ENCODE measurements around the gene NPL.

The NPL gene

DNA sequence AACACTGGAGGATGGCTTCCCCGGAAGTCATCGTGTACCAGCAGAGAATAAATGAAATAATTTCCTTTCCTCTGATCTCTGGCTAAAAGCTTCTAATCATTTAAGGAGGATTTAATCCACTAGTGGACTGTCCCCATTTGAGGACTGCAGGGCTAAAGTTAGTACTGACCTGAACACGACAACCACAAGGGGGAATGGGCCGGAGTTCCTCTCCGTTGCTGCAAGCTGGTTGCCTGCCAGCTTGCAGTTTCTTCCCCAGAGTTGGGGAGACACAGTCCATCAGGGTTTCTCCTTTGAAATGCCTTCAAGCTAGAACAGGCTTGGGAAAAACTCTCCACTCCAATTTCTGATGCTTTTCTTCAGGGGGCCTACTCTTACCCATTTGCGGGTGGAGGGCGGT, 35.5 kb upstream of the NPL start:
- H3K36me3 ChIP-seq (ENCODE audit: low read depth) = no peaks in the 10 kb centered on the region
- H3K9me3 ChIP-seq (ENCODE audit: severe bottlenecking) = no peaks in the 10 kb centered on the region
- TF ChIP-seq CTCF (IDR thresholded peaks at IDR 0.05; ENCODE audit: poor library complexity, severe bottlenecking) = no peak
- H3K4me1 ChIP-seq (ENCODE audit: insufficient read depth, poor library complexity, severe bottlenecking) = no peaks in the 10 kb centered on the region
- no peak overlapping the region for H3K4me3 ChIP-seq (ENCODE audit: severe bottlenecking)
- no peak overlapping the region for H3K27ac ChIP-seq (ENCODE audit: poor library complexity, severe bottlenecking)
- ATAC-seq (ENCODE audit: low read depth) = no peak
- no peak for DNase-seq (ENCODE audit: low spot score)
- no peaks in the 10 kb centered on the region for H3K27me3 ChIP-seq (ENCODE audit: insufficient read depth, poor library complexity, severe bottlenecking)

GRCh38 chr1:182754543-182755314, 34.8 kb upstream of the NPL start:
- no peak for TF ChIP-seq CTCF (IDR thresholded peaks at IDR 0.05; ENCODE audit: poor library complexity, severe bottlenecking)
- no peak for ATAC-seq (ENCODE audit: low read depth)
- Histone ChIP-seq H3K4me3 (ENCODE audit: severe bottlenecking) (no peak overlapping the region), H3K27ac (ENCODE audit: poor library complexity, severe bottlenecking) (no peak overlapping the region), H3K36me3 (ENCODE audit: low read depth) (no peaks in the 10 kb centered on the region), H3K27me3 (ENCODE audit: insufficient read depth, poor library complexity, severe bottlenecking) (no peaks in the 10 kb centered on the region), H3K9me3 (ENCODE audit: severe bottlenecking) (no peaks in the 10 kb centered on the region), H3K4me1 (ENCODE audit: insufficient read depth, poor library complexity, severe bottlenecking) (no peaks in the 10 kb centered on the region)
- DNase-seq (ENCODE audit: low spot score) = no peak

- H3K27me3 ChIP-seq (ENCODE audit: insufficient read depth, poor library complexity, severe bottlenecking) = no peaks in the 10 kb centered on the region
- ATAC-seq (ENCODE audit: low read depth) = no peak
- no peak for TF ChIP-seq CTCF (IDR thresholded peaks at IDR 0.05; ENCODE audit: poor library complexity, severe bottlenecking)
- H3K4me1 ChIP-seq (ENCODE audit: insufficient read depth, poor library complexity, severe bottlenecking) = no peaks in the 10 kb centered on the region
- DNase-seq (ENCODE audit: low spot score) = no peak
- H3K36me3 ChIP-seq (ENCODE audit: low read depth) = no peaks in the 10 kb centered on the region
- no peak overlapping the region for H3K27ac ChIP-seq (ENCODE audit: poor library complexity, severe bottlenecking)
- no peak overlapping the region for H3K4me3 ChIP-seq (ENCODE audit: severe bottlenecking)
- no peaks in the 10 kb centered on the region for H3K9me3 ChIP-seq (ENCODE audit: severe bottlenecking)
Measured at GRCh38 chr1:182755632-182756031, 33.9 kb upstream of the NPL start.

DNA sequence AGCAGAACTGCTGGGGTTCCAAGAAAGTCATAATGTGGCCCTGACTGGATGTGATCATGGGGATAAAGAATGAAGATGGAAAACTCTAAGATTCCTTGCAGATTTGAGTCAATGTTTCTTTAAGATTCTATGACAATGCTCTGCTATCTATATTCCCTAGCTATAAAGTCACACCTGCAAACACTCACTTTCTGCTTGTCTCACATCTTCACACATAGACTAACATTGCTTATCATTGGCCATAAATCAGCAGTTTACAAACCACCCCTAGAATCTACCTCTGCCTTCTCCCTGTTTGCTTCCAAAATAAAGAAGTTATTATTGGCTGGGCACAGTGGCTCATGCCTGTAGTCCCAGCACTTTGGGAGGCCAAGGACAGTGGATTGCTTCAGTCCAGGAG, 33.1 kb upstream of the NPL start:
- Histone ChIP-seq H3K9me3 (ENCODE audit: severe bottlenecking) (no peaks in the 10 kb centered on the region), H3K27me3 (ENCODE audit: insufficient read depth, poor library complexity, severe bottlenecking) (no peaks in the 10 kb centered on the region), H3K4me1 (ENCODE audit: insufficient read depth, poor library complexity, severe bottlenecking) (no peaks in the 10 kb centered on the region), H3K36me3 (ENCODE audit: low read depth) (no peaks in the 10 kb centered on the region), H3K4me3 (ENCODE audit: severe bottlenecking) (no peak overlapping the region), H3K27ac (ENCODE audit: poor library complexity, severe bottlenecking) (no peak overlapping the region)
- ATAC-seq (ENCODE audit: low read depth) (no peak), DNase-seq (ENCODE audit: low spot score) (no peak)
- no peak for TF ChIP-seq CTCF (IDR thresholded peaks at IDR 0.05; ENCODE audit: poor library complexity, severe bottlenecking)

Measured in RWPE2 (cell line).